GM18499 (cell line): ENCODE measurements around the gene CDH24.

Experiments
- ATAC-seq: cut with Tn5 transposase; IDR thresholded peaks from one replicate; pipeline ENCODE4 v1.9.1; 2021; ENCODE audit warnings: moderate number of reproducible peaks; ENCODE audit not compliant: insufficient read depth, unreplicated experiment

Gene CDH24

GRCh38 chr14:23091294-23092225 is 34.2 kb upstream of the CDH24 start:
- ATAC-seq: no peak

DNA sequence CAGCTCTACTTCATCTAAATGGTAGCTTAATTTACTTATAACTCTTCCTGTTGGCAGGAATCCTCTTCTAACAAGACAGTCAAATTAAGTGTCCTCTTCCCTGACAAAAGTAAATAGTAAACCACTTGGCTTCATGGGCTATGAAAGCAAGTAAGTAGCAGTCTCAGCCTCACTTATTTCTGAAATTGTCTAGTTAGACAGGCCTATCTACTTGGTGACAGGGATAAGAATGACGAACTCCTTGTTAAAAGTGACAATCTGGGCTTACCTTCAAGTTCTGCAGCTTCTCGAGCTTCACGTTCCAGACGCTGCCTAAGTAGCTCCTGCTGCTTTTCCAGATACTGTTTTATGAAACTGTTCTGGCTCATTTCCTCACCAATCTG is 32.9 kb upstream of the CDH24 start:
- no peak for ATAC-seq

DNA sequence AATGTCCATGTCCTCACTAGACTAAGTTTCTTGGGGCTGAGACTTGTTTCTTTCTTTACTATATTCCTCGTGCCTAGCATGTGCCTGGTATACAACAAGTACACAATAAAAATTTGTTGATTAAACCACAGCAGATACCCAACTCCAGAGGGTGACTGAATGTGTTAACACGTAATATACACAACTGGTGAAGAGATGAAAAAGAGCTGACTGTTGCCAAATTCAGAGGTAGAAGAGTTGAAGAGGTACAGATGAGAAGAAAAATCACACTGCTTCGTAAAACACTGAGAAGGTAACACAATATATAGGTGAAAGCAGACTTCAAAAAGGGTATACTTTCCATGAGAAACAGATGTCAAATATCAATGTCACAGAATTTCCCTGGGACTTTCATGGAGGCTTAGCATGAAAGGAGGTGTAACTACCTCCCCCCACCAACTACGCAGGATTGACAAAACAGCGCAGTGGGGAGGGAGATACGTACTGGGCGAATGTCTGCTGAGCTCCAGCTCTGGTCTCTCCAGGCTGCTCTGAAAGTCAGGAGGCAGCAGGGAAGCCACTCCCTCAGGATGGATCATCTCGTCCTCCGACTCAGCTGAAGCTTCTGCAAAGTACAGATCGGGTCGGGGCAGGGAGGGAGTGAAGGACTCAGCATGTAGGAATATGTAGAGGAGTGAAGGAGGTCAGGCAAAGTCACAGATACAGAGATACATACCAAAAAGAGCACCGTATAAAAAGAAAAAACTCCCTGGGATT is 32.4 kb upstream of the CDH24 start:
- ATAC-seq: no peak

- no peak for ATAC-seq
These were observed 29.2 kb upstream of the CDH24 start for GRCh38 chr14:23086565-23086964.

- ATAC-seq: no peak
These were observed 28.1 kb upstream of the CDH24 start for GRCh38 chr14:23085458-23085857.

DNA sequence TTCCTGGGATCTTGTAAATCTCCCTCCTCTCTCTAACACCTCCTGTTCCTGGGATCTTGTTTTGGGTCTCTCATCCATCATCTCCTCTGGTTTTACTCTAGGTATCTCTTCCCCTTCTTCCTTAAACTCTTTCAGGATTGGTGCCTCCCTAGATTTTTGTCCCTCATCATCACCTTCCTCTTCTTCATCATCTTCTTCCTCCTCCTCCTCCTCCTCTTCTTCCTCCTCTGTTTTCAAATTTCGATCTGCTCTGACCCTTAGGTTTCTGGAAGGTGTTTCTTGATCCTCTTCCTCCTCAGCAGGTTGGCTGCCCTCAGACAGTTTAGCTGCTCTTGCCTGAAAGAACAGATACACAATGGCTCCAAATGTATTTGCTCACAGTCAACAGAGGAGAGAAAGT is 23.2 kb upstream of the CDH24 start:
- ATAC-seq: no peak

- no peak for ATAC-seq
These were observed 22.4 kb upstream of the CDH24 start for GRCh38 chr14:23079716-23080115.

DNA sequence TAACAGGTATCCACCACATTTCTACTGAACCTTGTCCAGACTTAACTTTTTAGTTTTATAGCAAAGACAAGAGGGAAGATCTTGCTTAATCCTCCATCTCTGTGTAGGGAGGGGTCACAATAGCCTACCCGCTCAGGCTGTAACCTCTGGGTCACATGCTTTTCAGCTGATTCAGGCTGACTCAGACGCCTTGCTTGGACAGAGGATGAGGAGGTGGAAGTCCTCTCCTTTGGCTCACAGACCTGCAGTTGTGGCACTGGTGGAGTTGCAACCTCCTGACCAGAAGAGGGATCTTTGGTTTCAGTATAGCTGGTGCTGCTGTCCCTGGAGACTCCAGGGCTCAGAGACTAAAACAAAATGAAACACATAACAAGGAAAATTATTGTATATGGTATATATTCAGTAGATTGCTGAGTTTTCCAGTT is 21.4 kb upstream of the CDH24 start:
- no peak for ATAC-seq

DNA sequence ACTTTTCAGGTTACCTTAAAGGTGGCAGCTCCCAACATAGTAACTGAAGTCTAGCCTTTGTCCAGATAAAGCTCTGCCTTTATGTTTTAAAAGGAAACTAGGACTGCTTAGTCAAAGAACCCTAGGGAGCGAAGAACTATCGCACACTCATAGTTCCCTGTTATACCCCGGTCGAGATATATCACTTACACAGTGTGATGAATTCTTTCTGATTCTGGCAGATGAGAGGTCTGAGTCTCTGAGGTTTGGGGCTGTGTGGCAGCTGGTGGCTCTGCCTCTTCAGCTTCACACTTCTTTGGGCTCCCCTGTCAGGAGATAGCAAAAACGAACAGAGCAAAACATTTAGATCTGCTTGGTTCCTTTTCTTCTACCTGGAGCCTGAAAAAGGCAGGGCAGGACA is 20.6 kb upstream of the CDH24 start:
- no peak for ATAC-seq

- no peak for ATAC-seq
These were observed 19.6 kb upstream of the CDH24 start for GRCh38 chr14:23076785-23077408.

- no peak for ATAC-seq
These were observed 17.6 kb upstream of the CDH24 start for GRCh38 chr14:23074906-23075305.

GRCh38 chr14:23071921-23072539 is 14.7 kb upstream of the CDH24 start:
- ATAC-seq: no peak

DNA sequence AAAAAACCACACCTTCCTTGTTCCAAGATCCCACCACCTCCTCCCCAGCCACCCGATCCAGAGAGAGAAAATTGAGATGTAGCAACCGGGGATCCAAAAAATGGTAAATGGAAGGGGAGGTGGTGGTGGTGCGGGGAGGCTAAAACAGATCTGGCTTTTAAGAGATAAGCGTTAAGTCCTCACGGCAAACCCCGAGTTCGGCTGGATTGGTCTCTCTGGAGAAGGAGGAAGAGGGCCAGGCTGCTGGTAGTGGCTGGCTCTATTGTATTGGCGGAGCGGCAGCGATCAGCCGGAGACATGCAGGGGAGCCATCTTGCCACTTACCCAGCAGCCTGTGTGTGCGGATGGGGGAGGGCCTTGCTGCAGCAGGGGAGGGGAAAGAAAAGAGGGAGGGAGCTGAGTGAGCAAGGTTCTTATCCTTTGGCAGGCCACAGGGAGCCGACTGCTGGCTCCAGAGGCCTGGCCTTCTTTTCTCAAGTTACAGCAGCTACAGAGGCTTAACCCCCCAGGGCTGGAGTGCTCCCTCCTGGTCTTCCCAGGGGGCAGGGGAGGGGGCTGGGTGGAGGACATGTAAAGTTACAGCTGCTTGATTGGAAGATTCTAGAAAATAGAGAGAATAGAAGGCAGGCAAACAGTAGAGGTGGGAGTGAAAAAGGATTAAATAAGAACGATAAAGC is 14.1 kb upstream of the CDH24 start:
- peak; percentile 72 for ATAC-seq

DNA sequence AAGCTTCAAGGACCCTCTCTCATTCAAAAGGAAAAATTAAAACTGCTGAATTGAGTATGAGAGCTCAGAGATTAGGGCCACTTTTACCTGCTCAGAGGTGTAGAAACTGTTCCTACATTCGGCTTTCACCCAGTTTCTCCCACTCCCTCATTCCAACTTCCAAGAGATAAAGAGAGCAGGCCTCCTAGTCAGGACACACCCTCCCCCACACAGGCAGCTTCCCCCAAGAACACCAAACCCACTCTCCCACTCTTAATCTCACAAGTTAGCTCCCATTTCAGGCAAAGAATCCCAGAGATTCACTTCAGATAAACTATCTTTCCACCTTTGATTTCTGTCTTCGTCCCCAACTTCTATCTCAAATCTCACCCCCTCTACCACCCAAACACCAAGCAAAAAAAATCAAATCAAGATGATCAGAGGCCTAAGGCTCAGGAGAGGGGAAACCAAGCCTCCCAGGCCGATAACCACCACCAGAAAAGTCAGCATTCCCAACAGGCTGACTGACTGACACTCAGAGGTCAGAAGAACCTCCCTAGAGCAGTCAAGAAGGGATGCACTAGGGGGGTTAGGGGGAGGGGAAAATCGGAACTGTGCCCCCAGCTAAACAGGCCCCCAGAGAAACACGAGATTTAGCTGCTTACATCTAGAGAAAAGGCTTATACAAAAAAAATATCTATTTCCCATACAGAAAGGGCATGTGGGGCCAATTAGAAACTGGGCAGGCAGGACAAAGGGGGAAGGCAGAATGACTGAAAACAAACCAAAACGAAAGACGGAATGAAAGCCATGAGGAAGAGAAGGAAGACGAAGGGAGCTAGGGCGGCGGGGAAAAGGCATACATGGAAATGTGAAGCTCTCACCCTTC is 13.2 kb upstream of the CDH24 start:
- ATAC-seq: no peak

DNA sequence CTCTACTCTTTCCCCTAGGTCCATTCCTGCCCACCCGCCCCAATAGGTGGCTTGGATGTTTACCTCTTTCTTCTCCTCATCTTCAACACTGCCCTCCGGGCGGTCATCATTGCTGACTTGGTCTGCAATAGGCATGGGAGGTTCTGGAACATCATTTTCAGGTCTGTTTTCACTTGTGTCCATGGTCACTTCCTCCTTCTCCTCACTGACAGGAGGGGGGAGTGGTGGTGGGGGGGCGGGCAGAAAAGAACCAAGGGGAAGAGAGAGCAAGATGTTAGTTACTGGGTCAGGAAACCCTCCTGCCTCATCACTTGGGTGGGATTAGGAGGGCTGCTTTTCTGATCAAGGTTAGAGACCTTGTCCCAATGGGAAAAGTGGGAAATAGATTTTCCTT is 12.1 kb upstream of the CDH24 start:
- ATAC-seq: no peak

GRCh38 chr14:23068789-23069412 is 11.6 kb upstream of the CDH24 start:
- ATAC-seq: peak; percentile 42

DNA sequence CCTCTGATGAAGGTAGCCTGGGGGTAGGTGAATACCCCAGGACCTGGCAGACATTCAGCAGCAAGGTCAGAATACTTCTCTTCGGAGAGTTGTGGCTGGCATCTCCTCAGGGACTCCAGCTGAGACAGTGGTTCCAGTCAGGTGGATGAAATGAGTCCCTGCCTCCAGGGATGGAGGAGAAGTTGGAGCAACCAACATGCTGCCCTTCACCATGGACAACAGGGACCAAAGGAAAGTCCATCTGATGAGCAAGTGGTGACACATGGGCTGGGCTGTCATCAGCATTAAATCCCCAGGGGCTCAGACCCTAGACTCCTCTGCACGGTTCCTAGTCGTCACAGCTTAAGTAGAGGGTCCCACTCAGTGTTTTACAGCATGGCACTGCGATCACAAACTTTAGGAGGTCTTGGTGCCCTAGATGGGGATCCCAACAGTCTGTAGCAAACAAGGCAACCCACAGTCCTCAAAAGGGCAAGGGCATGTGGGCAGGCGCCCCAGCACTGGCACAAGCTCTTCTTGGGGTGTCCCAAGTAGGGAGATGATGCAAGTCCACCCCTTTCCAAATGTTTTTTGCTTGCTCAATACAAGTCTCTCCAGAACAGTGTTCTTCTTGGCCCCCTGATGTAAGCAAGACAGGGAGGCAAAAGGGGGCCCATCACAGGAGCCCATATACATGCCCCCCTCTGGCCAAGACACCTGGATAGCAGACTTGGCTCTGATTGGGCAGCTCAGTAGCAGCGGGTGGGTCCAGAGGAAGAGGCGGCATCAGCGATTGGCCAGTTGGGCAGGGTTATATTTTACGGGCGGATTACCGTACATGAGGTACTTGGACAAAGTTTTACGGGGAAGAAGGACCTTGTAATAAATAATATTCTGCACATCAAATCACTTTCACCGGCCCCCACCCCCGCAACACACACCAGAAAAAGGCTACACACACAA is 10.8 kb upstream of the CDH24 start:
- ATAC-seq: no peak
